Neural cell (in vitro differentiated cells): Measurements from ENCODE around the gene RGS16.

ENCODE experiments used
- CTCF ChIP-seq: fragments of 450-650 bp; IDR thresholded peaks from 2 replicates; pipeline ENCODE4 v1.5.1; 2014; ENCODE audit warnings: antibody characterized with exemption, mild to moderate bottlenecking, moderate library complexity; ENCODE audit not compliant: poor library complexity, severe bottlenecking
- EP300 ChIP-seq: fragments of 450-650 bp; conservative IDR thresholded peaks from 2 replicates; pipeline ENCODE4 v1.6.1; 2014; ENCODE audit warnings: antibody characterized with exemption, mild to moderate bottlenecking, moderate library complexity; ENCODE audit not compliant: poor library complexity, severe bottlenecking

GRCh38 chr1:182549346-182549745 is 54.8 kb downstream of the RGS16 start:
- TF ChIP-seq CTCF: no peak
- no peak for TF ChIP-seq EP300
